Keratinocyte (primary cell): Measurements from ENCODE around the gene ATP1A1. TPM values are rescaled to one million over a fixed set of nuclear protein-coding genes. Genes with fewer than 3 reads are reported as not detected.

ENCODE experiments used
- DNase-seq: peaks from one replicate; pipeline ENCODE4 v3.0.0-alpha.2; 2011; ENCODE audit warnings: low read depth, missing footprints, low spot score
- FAIRE-seq: peaks from 2 replicates; lab custom pipeline; 2011; peaks lifted over from hg19 to GRCh38; lab: Jason Lieb, UNC
- H2AFZ ChIP-seq: 2 replicates; pipeline ENCODE4 v1.6.0; 2012; ENCODE audit warnings: low read length, control low read depth, inconsistent platforms; ENCODE audit not compliant: control insufficient read depth
- H3K27ac ChIP-seq: 2 replicates; pipeline ENCODE4 v1.5.1; 2011; ENCODE audit warnings: low read length; ENCODE audit not compliant: control insufficient read depth, insufficient read depth
- H3K27me3 ChIP-seq: 3 replicates; pipeline ENCODE4 v1.6.0; 2011; ENCODE audit warnings: low read length; ENCODE audit not compliant: control insufficient read depth, insufficient read depth; ENCODE audit errors: extremely low read depth
- H3K36me3 ChIP-seq, 2 experiments: 2 replicates in 1 of 2; 3 replicates in 1 of 2; pipeline ENCODE4 v1.5.1; 2011; ENCODE audit warnings: low read length in 2 of 2, mild to moderate bottlenecking in 1 of 2; ENCODE audit not compliant: control insufficient read depth in 2 of 2, insufficient read depth in 2 of 2; ENCODE audit errors: extremely low read depth in 1 of 2
- H3K4me1 ChIP-seq: 3 replicates; pipeline ENCODE4 v1.5.1; 2011; ENCODE audit warnings: low read length; ENCODE audit not compliant: control insufficient read depth, insufficient read depth; ENCODE audit errors: extremely low read depth
- H3K4me2 ChIP-seq: 3 replicates; pipeline ENCODE4 v1.6.0; 2011; ENCODE audit warnings: low read depth, low read length; ENCODE audit not compliant: control insufficient read depth, insufficient read depth; ENCODE audit errors: extremely low read depth
- H3K4me3 ChIP-seq, 3 experiments: fragments of 200-600 bp in 1 of 3; sonication (generic) in 1 of 3; 2 replicates in 2 of 3; 3 replicates in 1 of 3; pipeline ENCODE4 v1.5.1; 2011 to 2016; ENCODE audit warnings: low read length in 3 of 3, mild to moderate bottlenecking in 3 of 3, control low read depth in 2 of 3, inconsistent platforms in 1 of 3, low read depth in 1 of 3, mixed read lengths in 1 of 3, mixed run types in 1 of 3, moderate library complexity in 1 of 3; ENCODE audit not compliant: control insufficient read depth in 2 of 3, insufficient read depth in 2 of 3; ENCODE audit errors: extremely low read depth in 1 of 3
- H3K79me2 ChIP-seq: 2 replicates; pipeline ENCODE4 v1.6.0; 2012; ENCODE audit warnings: low read length; ENCODE audit not compliant: control insufficient read depth, insufficient read depth
- H3K9ac ChIP-seq: 3 replicates; pipeline ENCODE4 v1.6.0; 2011; ENCODE audit warnings: low read length; ENCODE audit not compliant: control insufficient read depth, insufficient read depth; ENCODE audit errors: extremely low read depth
- H3K9me1 ChIP-seq: 3 replicates; pipeline ENCODE4 v1.6.0; 2011; ENCODE audit warnings: low read length; ENCODE audit not compliant: control insufficient read depth, insufficient read depth; ENCODE audit errors: extremely low read depth
- H3K9me3 ChIP-seq: 2 replicates; pipeline ENCODE4 v1.5.1; 2012; ENCODE audit warnings: low read depth, low read length; ENCODE audit not compliant: control insufficient read depth
- H4K20me1 ChIP-seq: 3 replicates; pipeline ENCODE4 v1.6.0; 2011; ENCODE audit warnings: low read length; ENCODE audit not compliant: control insufficient read depth, insufficient read depth; ENCODE audit errors: extremely low read depth
- CTCF ChIP-seq, 3 experiments: IDR thresholded peaks in 1 of 3; conservative IDR thresholded peaks in 1 of 3; optimal IDR thresholded peaks in 1 of 3; 2 replicates in 2 of 3; 3 replicates in 1 of 3; pipeline versions ENCODE3 to v1.5.1; 2011; ENCODE audit warnings: low read length in 3 of 3, mild to moderate bottlenecking in 3 of 3, moderate library complexity in 2 of 3, control low read depth in 1 of 3, inconsistent platforms in 1 of 3; ENCODE audit not compliant: insufficient read depth in 2 of 3; ENCODE audit errors: extremely low read depth in 1 of 3
- EZH2 ChIP-seq: IDR thresholded peaks from one replicate; pipeline ENCODE4 v1.6.1; 2012; ENCODE audit warnings: inconsistent platforms, mild to moderate bottlenecking, low read length, moderate library complexity
- dilution Hi-C: fragments of 300-500 bp; cut with MboI; formaldehyde crosslinking; loops from one replicate; pipeline ENCODE4 v1.7.0; 2020; ENCODE audit warnings: low sequenced_read_pairs; ENCODE audit not compliant: extremely low pct_ligation_motif_present
- polyA plus RNA-seq, 5 experiments: library from polyadenylated mRNA; depleted of rRNA in 3 of 5; stranded (reverse) in 3 of 5; stranded (forward) in 1 of 5; unstranded in 1 of 5; fragments of >200 nt; gene quantifications; 1 replicate in 1 of 5; 2 replicates in 3 of 5; 3 replicates in 1 of 5; pipeline versions ENCODE4 v1.2.1 to v1.2.3, GENCODE V29; 2011 to 2012; ENCODE audit warnings: missing spikeins in 2 of 5, low read depth in 1 of 5, low replicate concordance in 1 of 5

Gene ATP1A1
- polyA plus RNA-seq, 1 donor (not counting 4 experiments of a cell fraction or from before 2014, with no cell fraction given): 357 TPM

GRCh38 chr1:116401646-116402176, 28.7 kb downstream of the ATP1A1 start:
- dilution Hi-C loops: loop anchor here (5.0 kb wide), 1 partner anchor 81 kb away; no protein-coding TSS in a partner anchor

GRCh38 chr1:116402333-116402732, 29.3 kb downstream of the ATP1A1 start:
- Histone ChIP-seq H3K9me1 (peaks cover 2% of the 10 kb centered on the region), H3K4me3 (no peak overlapping the region), H3K36me3 (peaks cover 70 to 79% of the 10 kb centered on the region in 2 experiments), H3K4me2 (no peak overlapping the region), H3K27me3 (no peaks in the 10 kb centered on the region), H3K9me3 (no peaks in the 10 kb centered on the region), H3K79me2 (no peaks in the 10 kb centered on the region), H2AFZ (no peak overlapping the region), H3K27ac (no peak overlapping the region), H3K4me1 (peaks cover 17% of the 10 kb centered on the region), H3K9ac (no peak overlapping the region), H4K20me1 (peaks cover 9% of the 10 kb centered on the region)
- no peak for FAIRE-seq
- no peak for TF ChIP-seq EZH2
- TF ChIP-seq CTCF (optimal IDR thresholded peaks at IDR 0.05 in 1 of 3, IDR thresholded peaks at IDR 0.05 in 1 of 3, conservative IDR thresholded peaks at IDR 0.05 in 1 of 3; ENCODE audit: extremely low read depth in 1 of 3, insufficient read depth in 2 of 3, low read length in 3 of 3): no peak
- dilution Hi-C loops: loop anchor here (5.0 kb wide), 1 partner anchor 80 kb away; no protein-coding TSS in a partner anchor
- no peak for DNase-seq

More at GRCh38 chr1:116401646-116402176, 28.7 kb downstream of the ATP1A1 start:
- no peak overlapping the region for H3K27ac ChIP-seq
- H3K27me3 ChIP-seq: no peaks in the 10 kb centered on the region
- no peaks in the 10 kb centered on the region for H3K9me3 ChIP-seq
- H4K20me1 ChIP-seq: peaks cover 9% of the 10 kb centered on the region
- no peak overlapping the region for H3K9ac ChIP-seq
- H3K4me3 ChIP-seq: no peak overlapping the region
- FAIRE-seq (no peak), DNase-seq (no peak)
- peaks cover 71 to 78% of the 10 kb centered on the region in 2 experiments for H3K36me3 ChIP-seq
- H3K4me2 ChIP-seq: no peak overlapping the region
- H3K4me1 ChIP-seq: peaks cover 17% of the 10 kb centered on the region
- peaks cover 2% of the 10 kb centered on the region for H3K9me1 ChIP-seq
- H3K79me2 ChIP-seq: no peaks in the 10 kb centered on the region
- H2AFZ ChIP-seq: no peak overlapping the region
- no peak for TF ChIP-seq CTCF (optimal IDR thresholded peaks at IDR 0.05 in 1 of 3, IDR thresholded peaks at IDR 0.05 in 1 of 3, conservative IDR thresholded peaks at IDR 0.05 in 1 of 3; ENCODE audit: extremely low read depth in 1 of 3, insufficient read depth in 2 of 3, low read length in 3 of 3)
- no peak for TF ChIP-seq EZH2
